Activated B cell treated with CpG ODN at 0.5 μM for 24 hours (primary cell): Measurements from ENCODE around the gene NHS. TPM values are rescaled to one million over a fixed set of nuclear protein-coding genes. Genes with fewer than 3 reads are reported as not detected.

Experiments used
- ATAC-seq: fragments of 200-7000 bp; cut with Tn5 transposase; one replicate; pipeline ENCODE4 v1.10.0; 2021; ENCODE audit warnings: low read depth, mild to moderate bottlenecking, moderate library complexity
- CTCF ChIA-PET: fragments of 350-600 bp; sonication (Branson Sonifier 250); formaldehyde crosslinking; loops from one replicate; lab custom pipeline; 2021; ENCODE audit warnings: antibody characterized with exemption; lab: Charles Lee
- POLR2A ChIA-PET: fragments of 350-600 bp; sonication (Branson Sonifier 250); formaldehyde crosslinking; loops from one replicate; lab custom pipeline; 2021; ENCODE audit warnings: antibody characterized with exemption; lab: Charles Lee
- DNase-seq: peaks from one replicate; pipeline ENCODE4 v3.0.0; 2022
- H3K27ac Mint-ChIP-seq: one replicate; pipeline ENCODE4 v1.8.0; 2020; ENCODE audit warnings: mixed read lengths
- H3K27me3 Mint-ChIP-seq: one replicate; pipeline ENCODE4 v1.8.0; 2021; ENCODE audit warnings: mixed read lengths
- H3K36me3 Mint-ChIP-seq: one replicate; pipeline ENCODE4 v1.8.0; 2021; ENCODE audit warnings: low read depth, mixed read lengths
- H3K4me1 Mint-ChIP-seq: one replicate; pipeline ENCODE4 v1.8.0; 2021; ENCODE audit warnings: mixed read lengths
- H3K4me3 Mint-ChIP-seq: one replicate; pipeline ENCODE4 v1.8.0; 2020; ENCODE audit warnings: mild to moderate bottlenecking, mixed read lengths
- H3K9me3 Mint-ChIP-seq: one replicate; pipeline ENCODE4 v1.8.0; 2020; ENCODE audit warnings: mixed read lengths
- intact Hi-C: fragments of 100-400 bp; cut with micrococcal nuclease; formaldehyde crosslinking; loops from one replicate; pipeline ENCODE4 v1.15.1; 2024
- total RNA-seq: library from RNA; stranded (reverse); gene quantifications from 2 replicates; pipeline ENCODE4 v1.2.3, GENCODE V29; 2022
- TF ChIP-seq, protein P1 (sequence below): fragments of 200-600 bp; IDR thresholded peaks from one replicate; pipeline ENCODE4 v1.8.0; 2022; ENCODE audit warnings: antibody characterized with exemption, mild to moderate bottlenecking

The NHS gene
- total RNA-seq, 1 donor from 2014 or later: not detected

DNA sequence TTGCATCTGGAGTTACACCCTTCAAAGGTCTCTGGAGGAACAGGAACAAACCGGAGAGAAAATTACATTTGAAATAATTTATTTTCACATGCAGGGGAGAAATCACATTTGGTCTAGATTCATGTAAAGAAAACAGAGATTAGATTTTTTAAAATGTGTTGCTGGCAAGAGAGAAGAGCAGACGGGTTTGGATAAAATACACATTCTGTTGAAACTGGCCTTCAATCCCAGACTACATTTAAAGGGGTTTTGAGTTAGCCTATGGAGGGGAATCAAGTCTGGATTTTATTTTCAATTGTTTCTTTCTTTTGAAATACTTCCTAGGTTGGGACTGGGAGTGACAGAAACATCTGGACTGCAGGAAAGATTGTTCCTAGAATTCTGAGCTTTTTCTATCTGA is 180.8 kb downstream of the NHS start:
- DNase-seq (no peak), ATAC-seq (no peak)
- ChIA-PET POLR2A (no interaction called here), CTCF (no interaction called here)
- intact Hi-C loops: no loop called here
- TF ChIP-seq, protein P1, sequence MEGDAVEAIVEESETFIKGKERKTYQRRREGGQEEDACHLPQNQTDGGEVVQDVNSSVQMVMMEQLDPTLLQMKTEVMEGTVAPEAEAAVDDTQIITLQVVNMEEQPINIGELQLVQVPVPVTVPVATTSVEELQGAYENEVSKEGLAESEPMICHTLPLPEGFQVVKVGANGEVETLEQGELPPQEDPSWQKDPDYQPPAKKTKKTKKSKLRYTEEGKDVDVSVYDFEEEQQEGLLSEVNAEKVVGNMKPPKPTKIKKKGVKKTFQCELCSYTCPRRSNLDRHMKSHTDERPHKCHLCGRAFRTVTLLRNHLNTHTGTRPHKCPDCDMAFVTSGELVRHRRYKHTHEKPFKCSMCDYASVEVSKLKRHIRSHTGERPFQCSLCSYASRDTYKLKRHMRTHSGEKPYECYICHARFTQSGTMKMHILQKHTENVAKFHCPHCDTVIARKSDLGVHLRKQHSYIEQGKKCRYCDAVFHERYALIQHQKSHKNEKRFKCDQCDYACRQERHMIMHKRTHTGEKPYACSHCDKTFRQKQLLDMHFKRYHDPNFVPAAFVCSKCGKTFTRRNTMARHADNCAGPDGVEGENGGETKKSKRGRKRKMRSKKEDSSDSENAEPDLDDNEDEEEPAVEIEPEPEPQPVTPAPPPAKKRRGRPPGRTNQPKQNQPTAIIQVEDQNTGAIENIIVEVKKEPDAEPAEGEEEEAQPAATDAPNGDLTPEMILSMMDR: no peak
- H3K4me3 Mint-ChIP-seq: no peak overlapping the region
- no peaks in the 10 kb centered on the region for H3K27me3 Mint-ChIP-seq
- H3K4me1 Mint-ChIP-seq: no peaks in the 10 kb centered on the region
- H3K27ac Mint-ChIP-seq: no peak overlapping the region
- no peaks in the 10 kb centered on the region for H3K9me3 Mint-ChIP-seq
- H3K36me3 Mint-ChIP-seq: no peaks in the 10 kb centered on the region

DNA sequence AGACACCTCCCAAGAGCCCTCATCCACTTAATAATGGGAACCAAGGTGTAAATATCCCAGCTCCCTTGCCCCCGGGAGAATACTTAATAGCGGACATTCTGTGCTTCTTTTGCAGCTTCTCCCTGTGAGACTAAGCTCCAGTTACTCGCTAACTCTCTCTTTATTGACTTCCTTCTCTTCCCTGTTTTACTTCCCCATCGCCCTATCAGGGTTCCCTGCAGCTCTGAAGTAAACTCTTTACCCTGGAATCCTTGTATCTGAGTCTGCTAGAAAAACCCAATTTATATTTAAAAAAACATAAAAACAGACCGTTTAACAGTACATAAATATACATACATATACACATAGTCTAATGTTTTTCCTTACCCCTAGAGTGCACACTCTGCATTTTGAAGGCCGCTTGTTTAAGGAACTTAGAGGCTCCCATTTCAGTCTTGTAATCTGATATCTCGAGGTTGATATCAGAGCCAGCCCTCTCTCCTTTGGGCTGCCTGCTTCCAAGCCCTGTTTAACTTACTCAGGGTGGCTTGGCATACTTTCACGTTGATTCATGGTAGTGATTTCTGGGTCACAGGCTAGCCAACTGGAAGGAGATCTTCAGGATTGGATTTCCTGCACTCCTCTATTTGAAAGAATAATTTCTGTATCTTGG is 184.9 kb downstream of the NHS start:
- intact Hi-C loops: no loop called here
- no peak overlapping the region for H3K4me3 Mint-ChIP-seq
- H3K27ac Mint-ChIP-seq: no peak overlapping the region
- ATAC-seq (no peak), DNase-seq (no peak)
- H3K9me3 Mint-ChIP-seq: no peaks in the 10 kb centered on the region
- H3K36me3 Mint-ChIP-seq: no peaks in the 10 kb centered on the region
- POLR2A ChIA-PET: no interaction called here
- no peaks in the 10 kb centered on the region for H3K4me1 Mint-ChIP-seq
- TF ChIP-seq, protein P1: no peak
- CTCF ChIA-PET: no interaction called here
- no peaks in the 10 kb centered on the region for H3K27me3 Mint-ChIP-seq

DNA sequence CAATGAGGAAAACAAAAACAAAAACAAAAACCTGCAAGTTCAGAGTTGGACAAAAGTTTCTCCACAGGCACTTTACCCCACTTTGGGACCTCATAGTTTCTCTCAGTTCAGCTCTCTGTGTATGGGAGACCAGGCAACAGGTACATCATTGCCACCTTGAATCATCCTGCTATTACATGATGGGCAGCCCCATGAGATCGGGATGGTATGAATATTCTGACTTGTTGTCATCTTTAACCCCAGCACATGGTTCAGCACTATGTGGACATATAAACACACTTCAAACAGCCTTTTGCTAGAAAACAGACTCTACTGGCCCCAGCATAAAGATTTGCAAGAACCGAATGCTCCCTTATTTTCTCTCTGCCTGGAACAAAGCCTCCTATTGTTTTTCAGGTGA is 185.4 kb downstream of the NHS start:
- ATAC-seq (no peak), DNase-seq (no peak)
- Mint-ChIP-seq H3K4me3 (no peak overlapping the region), H3K27ac (no peak overlapping the region), H3K27me3 (no peaks in the 10 kb centered on the region), H3K9me3 (no peaks in the 10 kb centered on the region), H3K36me3 (no peaks in the 10 kb centered on the region), H3K4me1 (no peaks in the 10 kb centered on the region)
- intact Hi-C loops: no loop called here
- CTCF ChIA-PET: no interaction called here
- POLR2A ChIA-PET: no interaction called here
- TF ChIP-seq, protein P1: no peak

DNA sequence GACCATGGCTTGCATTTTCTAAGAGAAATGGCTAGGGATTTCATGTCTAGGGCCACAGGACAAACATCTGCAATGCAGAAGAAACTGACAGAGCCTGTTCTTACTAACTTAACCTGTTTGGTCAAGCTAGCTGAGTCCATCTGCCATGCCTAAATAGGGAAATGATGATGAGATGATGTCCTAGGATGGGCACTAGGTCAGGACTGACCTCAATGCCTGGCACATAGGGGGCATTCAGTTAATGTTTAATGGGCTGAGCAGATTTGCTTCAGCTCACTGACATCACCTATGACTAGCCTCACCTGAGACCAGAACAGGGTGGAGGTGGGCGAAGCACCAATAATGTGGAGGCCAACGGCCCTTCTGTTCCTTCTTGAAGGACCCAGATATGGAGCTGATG is 188.1 kb downstream of the NHS start:
- Mint-ChIP-seq H3K36me3 (no peaks in the 10 kb centered on the region), H3K9me3 (no peaks in the 10 kb centered on the region), H3K4me1 (no peaks in the 10 kb centered on the region), H3K4me3 (no peak overlapping the region), H3K27me3 (no peaks in the 10 kb centered on the region), H3K27ac (no peak overlapping the region)
- CTCF ChIA-PET: no interaction called here
- DNase-seq (no peak), ATAC-seq (no peak)
- intact Hi-C loops: no loop called here
- POLR2A ChIA-PET: no interaction called here
- TF ChIP-seq, protein P1: no peak

DNA sequence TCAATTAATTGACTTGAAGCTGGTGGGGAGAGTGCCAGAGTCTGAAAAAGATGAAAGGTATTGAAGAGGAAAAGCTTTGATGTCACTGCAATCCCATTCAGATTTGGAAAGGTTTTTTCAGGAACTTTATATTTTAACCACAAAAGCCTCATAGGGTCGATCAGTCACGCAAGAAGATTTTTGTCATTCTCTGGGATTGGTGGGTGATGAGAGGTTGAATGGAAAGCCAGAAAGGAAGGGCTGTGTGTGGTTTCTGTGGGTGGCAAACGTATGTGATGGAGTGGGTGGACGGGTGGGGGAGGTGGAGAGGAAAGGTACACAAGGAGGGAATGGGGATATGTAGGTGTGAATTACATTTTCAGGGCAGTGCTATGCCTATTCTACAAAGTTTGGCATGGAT is 188.5 kb downstream of the NHS start:
- Mint-ChIP-seq H3K4me1 (no peaks in the 10 kb centered on the region), H3K9me3 (no peaks in the 10 kb centered on the region), H3K27me3 (no peaks in the 10 kb centered on the region), H3K36me3 (no peaks in the 10 kb centered on the region), H3K27ac (no peak overlapping the region), H3K4me3 (no peak overlapping the region)
- ChIA-PET POLR2A (no interaction called here), CTCF (no interaction called here)
- ATAC-seq: no peak
- intact Hi-C loops: no loop called here
- TF ChIP-seq, protein P1: no peak
- DNase-seq: no peak
